Transverse colon (tissue), 4 donors: ENCODE measurements around the gene HES7. TPM values are rescaled to one million over a fixed set of nuclear protein-coding genes. Genes with fewer than 3 reads are reported as not detected.

Experiments
- DNase-seq: peaks from one replicate; pipeline ENCODE4 v3.0.0-alpha.2; 2019
- H3K27ac ChIP-seq, 4 donors: fragments of 200-600 bp; sonication (generic); 2 replicates each; pipeline ENCODE4 v1.5.1; 2016 to 2018; ENCODE audit warnings: inconsistent platforms in 4 of 4
- H3K27me3 ChIP-seq: fragments of 200-600 bp; sonication (generic); 2 replicates; pipeline ENCODE4 v1.5.1; 2017; ENCODE audit warnings: inconsistent platforms
- H3K36me3 ChIP-seq, 4 donors: fragments of 200-600 bp; sonication (generic); 2 replicates each; pipeline ENCODE4 v1.5.1; 2017 to 2019; ENCODE audit warnings: inconsistent platforms in 4 of 4
- H3K4me1 ChIP-seq, 4 donors: fragments of 200-600 bp; sonication (generic); 2 replicates each; pipeline ENCODE4 v1.5.1; 2017 to 2020; ENCODE audit warnings: inconsistent platforms in 4 of 4
- H3K4me3 ChIP-seq, 4 donors: fragments of 200-600 bp; sonication (generic); 1 replicate in 1 of 4; 2 replicates in 3 of 4; pipeline versions ENCODE4 v1.5.1 to v1.6.1; 2017 to 2019; ENCODE audit warnings: inconsistent platforms in 4 of 4
- H3K9me3 ChIP-seq, 2 donors: fragments of 200-600 bp; sonication (generic); 2 replicates each; pipeline ENCODE4 v1.5.1; 2017 to 2019; ENCODE audit warnings: inconsistent platforms in 2 of 2
- EP300 ChIP-seq: sonication (generic); formaldehyde crosslinking; IDR thresholded peaks from one replicate; pipeline ENCODE4 v1.6.1; 2017; ENCODE audit warnings: antibody characterized with exemption, low read depth
- POLR2A ChIP-seq: fragments of 450-650 bp; IDR thresholded peaks from one replicate; pipeline ENCODE4 v1.6.1; 2016; ENCODE audit warnings: antibody characterized with exemption, mild to moderate bottlenecking, moderate library complexity
- POLR2AphosphoS5 ChIP-seq, 3 donors: sonication (generic); formaldehyde crosslinking; IDR thresholded peaks; one replicate each; pipeline ENCODE4 v1.6.1; 2016; ENCODE audit warnings: antibody characterized with exemption in 3 of 3
- WGBS, 2 donors: methylation state at CpG; one replicate each; pipeline ENCODE4 v1.1.5; 2018; ENCODE audit warnings: low coverage in 1 of 2; 5-methylcytosine and 5-hydroxymethylcytosine counted together
- in situ Hi-C, 4 donors: fragments of 200-750 bp; cut with MboI; loops; one replicate each; pipeline versions ENCODE4 v1.15.0 to v1.15.1; 2017; ENCODE audit warnings: low sequenced_read_pairs in 3 of 4, low pct_ligation_motif_present in 1 of 4, low pct_unique_long_range_greater_than_20kb in 1 of 4
- intact Hi-C: fragments of 100-400 bp; cut with DNase I; formaldehyde crosslinking; loops from one replicate; pipeline ENCODE4 v1.15.1; 2023; ENCODE audit warnings: low total_unique reads
- total RNA-seq, 4 donors: library from RNA; depleted of rRNA; stranded (reverse); fragments of >200 nt; gene quantifications; one replicate each; pipeline ENCODE4 v1.1.0, GENCODE V29; 2016
- TF ChIP-seq, protein P1 (sequence below), 5 experiments: fragments of 200-600 bp in 3 of 5; fragments of 450-650 bp in 2 of 5; sonication (generic) in 3 of 5; IDR thresholded peaks; 1 replicate in 2 of 5; 2 replicates in 3 of 5; pipeline ENCODE4 v1.5.1; 2016 to 2017; ENCODE audit warnings: antibody characterized with exemption in 5 of 5, inconsistent platforms in 3 of 5, mild to moderate bottlenecking in 2 of 5, moderate library complexity in 1 of 5

Gene HES7
- total RNA-seq, 4 donors from 2014 or later, result not detected

DNA sequence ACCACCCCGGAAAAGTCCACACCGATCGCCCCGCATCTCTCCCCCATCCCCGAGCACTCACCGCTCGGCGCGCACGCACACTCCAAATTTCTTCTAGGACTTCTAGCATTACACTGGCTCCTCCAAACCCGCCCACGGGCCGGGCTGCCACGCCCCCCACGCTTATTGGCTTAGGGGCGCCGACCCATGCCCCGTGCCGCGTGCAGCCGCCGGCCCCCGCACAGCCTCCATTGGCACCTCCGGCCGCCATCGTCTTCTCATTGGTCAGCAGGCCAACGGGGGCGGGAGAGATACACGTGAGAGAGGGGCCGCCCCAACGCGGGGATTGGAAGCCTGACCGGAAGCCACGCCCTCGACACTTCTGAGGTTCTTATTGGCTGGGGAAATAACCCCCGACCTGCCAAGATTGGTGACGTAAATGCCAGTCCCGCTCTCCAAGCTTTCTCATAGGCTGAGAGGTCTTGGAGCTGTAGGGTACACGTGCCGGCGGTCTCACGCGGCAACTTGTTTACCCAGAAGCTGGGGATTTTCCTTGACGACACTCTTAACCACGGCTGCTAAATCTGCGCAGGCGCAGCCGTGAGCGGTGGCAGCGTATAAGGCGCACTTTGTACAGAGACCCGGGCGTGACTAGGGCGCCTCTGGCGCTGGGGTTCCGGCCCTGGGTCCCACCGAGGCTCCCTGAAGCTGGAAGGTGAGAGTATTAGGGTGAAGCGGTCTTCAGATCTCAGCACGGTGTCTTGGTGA is 32.5 kb upstream of the HES7 start:
- Histone ChIP-seq H3K9me3 (no peaks in the 10 kb centered on the region), H3K36me3 (peaks cover 0 to 3% (median 0%) of the 10 kb centered on the region in 4 donors), H3K27me3 (no peaks in the 10 kb centered on the region), H3K27ac (peak overlapping the region; percentile 99 to 100 (median 100)), H3K4me3 (peak overlapping the region; percentile 69 to 94 (median 84)), H3K4me1 (peaks cover 24 to 65% (median 45%) of the 10 kb centered on the region in 4 donors)
- in situ Hi-C loops, result no loop called here
- WGBS, 2 donors, result 1% methylated on average over 12 to 59 of the region's 59 CpGs
- peak; percentile 100 for DNase-seq
- TF ChIP-seq, protein P1, sequence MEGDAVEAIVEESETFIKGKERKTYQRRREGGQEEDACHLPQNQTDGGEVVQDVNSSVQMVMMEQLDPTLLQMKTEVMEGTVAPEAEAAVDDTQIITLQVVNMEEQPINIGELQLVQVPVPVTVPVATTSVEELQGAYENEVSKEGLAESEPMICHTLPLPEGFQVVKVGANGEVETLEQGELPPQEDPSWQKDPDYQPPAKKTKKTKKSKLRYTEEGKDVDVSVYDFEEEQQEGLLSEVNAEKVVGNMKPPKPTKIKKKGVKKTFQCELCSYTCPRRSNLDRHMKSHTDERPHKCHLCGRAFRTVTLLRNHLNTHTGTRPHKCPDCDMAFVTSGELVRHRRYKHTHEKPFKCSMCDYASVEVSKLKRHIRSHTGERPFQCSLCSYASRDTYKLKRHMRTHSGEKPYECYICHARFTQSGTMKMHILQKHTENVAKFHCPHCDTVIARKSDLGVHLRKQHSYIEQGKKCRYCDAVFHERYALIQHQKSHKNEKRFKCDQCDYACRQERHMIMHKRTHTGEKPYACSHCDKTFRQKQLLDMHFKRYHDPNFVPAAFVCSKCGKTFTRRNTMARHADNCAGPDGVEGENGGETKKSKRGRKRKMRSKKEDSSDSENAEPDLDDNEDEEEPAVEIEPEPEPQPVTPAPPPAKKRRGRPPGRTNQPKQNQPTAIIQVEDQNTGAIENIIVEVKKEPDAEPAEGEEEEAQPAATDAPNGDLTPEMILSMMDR (IDR thresholded peaks at IDR 0.05), result no peak
- peak; percentile 79 for TF ChIP-seq EP300
- TF ChIP-seq POLR2AphosphoS5 (IDR thresholded peaks at IDR 0.05), result peak; percentile 100
- peak; percentile 100 for TF ChIP-seq POLR2A
- intact Hi-C loops, result no loop called here

DNA sequence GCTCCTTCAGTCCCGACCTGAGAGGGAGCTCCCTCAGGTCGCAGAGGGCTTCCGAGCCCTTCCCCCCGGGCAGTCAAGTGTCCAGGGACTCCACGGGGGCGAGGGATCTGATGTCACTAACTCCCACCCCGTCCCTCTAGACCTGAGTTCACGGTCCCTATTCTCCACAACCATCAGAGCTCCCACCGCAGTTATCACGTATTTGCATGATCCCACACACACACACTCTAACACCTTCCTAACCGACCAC is 32.0 kb upstream of the HES7 start:
- Histone ChIP-seq H3K4me1 (peaks cover 19 to 65% (median 45%) of the 10 kb centered on the region in 4 donors), H3K36me3 (peaks cover 0 to 3% (median 0%) of the 10 kb centered on the region in 4 donors), H3K27ac (peak overlapping the region; percentile 95 to 100 (median 99)), H3K9me3 (no peaks in the 10 kb centered on the region), H3K27me3 (no peaks in the 10 kb centered on the region), H3K4me3 (peak overlapping the region; percentile 69 to 94 (median 84))
- DNase-seq, result no peak
- in situ Hi-C loops, result no loop called here
- WGBS, 2 donors, result 0 to 8% methylated on average over 3 to 11 of the region's 11 CpGs
- intact Hi-C loops, result no loop called here
- TF ChIP-seq POLR2AphosphoS5 (IDR thresholded peaks at IDR 0.05) (no peak), POLR2A (no peak), EP300 (no peak)
- TF ChIP-seq, protein P1 (IDR thresholded peaks at IDR 0.05), result no peak

DNA sequence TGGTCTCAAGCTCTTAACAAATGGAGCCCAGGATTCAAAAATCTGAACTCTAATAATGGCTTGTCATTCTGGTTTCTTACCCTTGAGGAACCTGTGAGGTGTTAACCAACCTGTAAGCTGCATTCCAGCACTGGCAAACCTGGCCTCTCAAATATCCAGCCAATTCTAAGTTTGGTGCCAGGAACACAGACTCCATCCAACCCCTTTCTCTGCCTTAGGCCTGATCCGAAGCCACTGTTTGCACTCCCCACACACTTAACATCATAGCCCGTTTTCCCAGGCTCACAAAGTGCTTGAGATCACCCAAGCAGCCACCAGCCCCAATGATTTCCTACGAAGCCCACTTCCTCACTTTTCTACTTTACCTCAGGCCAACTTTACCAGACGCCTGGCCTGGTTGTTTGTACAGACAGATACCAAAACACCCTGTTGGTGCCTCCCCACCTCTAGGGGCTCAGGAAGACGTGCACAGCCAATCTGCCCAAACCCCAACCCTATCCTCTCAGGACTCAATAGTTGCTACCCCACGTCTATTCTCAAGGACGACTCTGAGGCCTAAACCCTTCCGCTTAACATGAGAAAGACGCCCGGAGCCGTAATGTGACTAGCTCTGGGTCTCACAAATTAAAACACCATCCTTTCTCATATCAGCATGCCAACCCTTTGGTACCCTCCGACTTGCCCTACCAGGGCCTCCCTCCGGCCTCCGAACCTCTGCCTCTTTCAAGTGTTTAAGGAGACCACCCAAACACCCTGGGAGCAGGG is 31.5 kb upstream of the HES7 start:
- DNase-seq, result no peak
- peaks cover 0 to 5% (median under 1%) of the 10 kb centered on the region in 4 donors for H3K36me3 ChIP-seq
- no peaks in the 10 kb centered on the region for H3K9me3 ChIP-seq
- in situ Hi-C loops (no loop called here), intact Hi-C loops (no loop called here)
- peaks cover 14 to 65% (median 46%) of the 10 kb centered on the region in 4 donors for H3K4me1 ChIP-seq
- peak overlapping the region; percentile 69 to 94 (median 84) for H3K4me3 ChIP-seq
- peak overlapping the region; percentile 95 to 100 (median 99) for H3K27ac ChIP-seq
- TF ChIP-seq POLR2AphosphoS5 (IDR thresholded peaks at IDR 0.05), result no peak
- TF ChIP-seq EP300, result no peak
- TF ChIP-seq, protein P1 (IDR thresholded peaks at IDR 0.05), result peak in 3 of 5 experiments; percentile 13 to 16 (median 13)
- 29 to 41% methylated on average over 9 to 14 of the region's 14 CpGs for WGBS, 2 donors
- no peaks in the 10 kb centered on the region for H3K27me3 ChIP-seq

DNA sequence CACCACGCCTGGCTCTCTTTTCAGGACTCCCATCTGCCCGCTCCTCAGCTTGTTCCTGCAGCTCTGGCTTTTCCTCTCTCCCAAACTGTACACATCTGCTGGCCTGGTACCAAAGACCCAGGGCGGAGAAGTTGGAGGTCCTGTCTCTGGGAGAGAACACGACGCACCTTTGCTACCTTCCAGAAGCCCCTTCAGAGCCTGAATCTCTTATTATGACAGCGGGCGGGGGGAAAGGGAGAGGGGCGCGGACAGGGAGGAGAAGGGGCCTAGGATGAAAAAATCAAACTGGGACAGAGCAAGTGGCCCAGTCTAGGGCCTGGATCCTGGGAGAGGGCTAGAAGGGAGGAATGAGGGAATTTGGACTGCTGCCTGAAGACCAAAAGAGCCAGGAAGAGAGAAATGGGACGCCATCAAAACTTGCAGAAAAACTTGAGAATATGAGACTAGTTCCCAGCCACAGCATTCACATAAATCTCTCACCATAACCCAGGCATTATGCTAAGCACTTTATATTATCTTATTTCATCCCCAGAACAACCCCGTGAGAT is 30.8 kb upstream of the HES7 start:
- no peak for TF ChIP-seq POLR2AphosphoS5 (IDR thresholded peaks at IDR 0.05)
- TF ChIP-seq POLR2A, result no peak
- TF ChIP-seq, protein P1 (IDR thresholded peaks at IDR 0.05), result no peak
- TF ChIP-seq EP300, result no peak
- H3K4me1 ChIP-seq, result peaks cover 14 to 67% (median 48%) of the 10 kb centered on the region in 4 donors
- in situ Hi-C loops (no loop called here), intact Hi-C loops (no loop called here)
- H3K36me3 ChIP-seq, result peaks cover 0 to 9% (median 4%) of the 10 kb centered on the region in 4 donors
- H3K4me3 ChIP-seq, result peak overlapping the region; percentile 69 to 94 (median 84)
- H3K27me3 ChIP-seq, result no peaks in the 10 kb centered on the region
- DNase-seq, result no peak
- H3K27ac ChIP-seq, result peak overlapping the region; percentile 95 to 100 (median 99)
- 37 to 44% methylated on average over 2 to 11 of the region's 11 CpGs for WGBS, 2 donors
- H3K9me3 ChIP-seq, result no peaks in the 10 kb centered on the region
